T-helper 9 cell (primary cell): ENCODE results near the gene NUP210.

ENCODE experiments used
- DNase-seq: peaks from one replicate; pipeline ENCODE4 v3.0.0-alpha.2; 2020

Gene NUP210

DNA sequence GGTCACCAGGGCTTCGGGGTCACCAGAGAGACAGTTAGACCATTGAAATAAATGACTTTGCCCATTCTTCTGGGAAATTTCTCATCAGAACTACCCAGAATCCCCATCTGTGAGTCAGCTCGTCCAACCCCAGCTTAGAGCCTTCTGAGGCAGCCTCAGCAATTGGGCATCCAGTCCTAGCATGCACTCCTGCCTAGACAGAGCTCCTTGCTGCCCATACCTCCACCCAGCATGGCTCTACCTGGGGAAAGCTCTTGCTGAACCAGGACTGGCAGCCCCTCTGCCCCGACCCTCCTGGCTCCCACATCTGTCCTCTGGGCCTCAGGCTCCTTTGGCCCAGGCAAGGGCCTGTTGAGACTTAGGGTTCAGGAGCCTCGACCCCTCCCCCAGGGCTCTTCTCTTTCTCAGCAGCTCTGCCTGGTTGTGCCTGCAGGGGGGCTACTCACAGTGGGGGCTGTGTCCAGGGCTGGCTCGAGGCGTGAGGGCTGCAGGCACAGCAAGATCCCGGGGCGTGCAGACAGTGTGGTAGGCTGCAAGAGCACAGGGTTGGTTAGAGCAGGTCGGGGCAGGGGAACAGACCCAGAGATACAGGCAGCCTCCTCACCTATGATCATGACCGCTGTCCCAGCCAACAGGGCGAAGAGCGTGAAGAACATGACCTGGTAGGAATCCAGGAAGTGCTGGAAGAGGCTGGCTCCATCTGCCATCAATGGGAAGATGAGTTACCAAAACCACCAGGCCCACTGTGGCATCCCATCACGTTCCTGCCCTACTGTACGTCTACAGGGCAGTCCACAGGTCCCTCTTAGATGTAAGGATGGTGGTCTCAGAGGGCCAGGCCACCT, 101.3 kb downstream of the NUP210 start:
- no peak for DNase-seq

DNA sequence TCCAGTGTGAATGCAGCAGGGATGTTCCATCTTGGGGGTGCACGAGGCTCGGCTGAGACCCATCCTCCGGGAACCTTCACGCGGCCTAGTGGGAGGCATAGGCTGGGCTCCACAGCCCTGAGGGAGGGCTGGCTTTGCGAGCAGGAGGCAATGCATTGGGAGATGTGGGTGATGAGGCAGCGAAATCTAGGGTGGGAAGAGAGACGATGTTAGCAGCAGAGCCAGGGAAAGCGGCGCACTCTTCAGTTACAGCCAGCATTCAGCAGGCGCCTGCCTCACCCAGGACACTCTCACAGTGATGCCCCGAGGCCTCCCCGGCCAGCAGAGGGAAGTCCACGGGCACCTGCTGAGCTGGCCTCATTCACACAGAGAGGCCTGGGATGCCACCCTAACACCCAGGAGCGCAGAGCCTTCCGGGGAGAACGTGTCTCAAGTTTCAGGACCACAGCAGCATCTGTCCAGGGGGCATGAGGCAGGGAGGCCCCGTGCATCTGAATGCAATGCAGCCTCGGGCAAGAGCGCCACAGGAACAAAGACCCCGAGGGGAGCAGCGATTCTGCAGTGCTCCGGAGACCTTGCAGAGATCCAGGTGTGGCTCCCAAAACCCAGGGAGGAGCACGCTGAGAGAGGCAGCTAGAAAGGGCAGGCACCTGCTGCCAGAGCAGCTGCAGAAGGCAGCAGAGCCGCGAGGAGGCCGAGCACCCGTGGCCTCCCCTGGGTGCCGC, 102.4 kb downstream of the NUP210 start:
- no peak for DNase-seq

DNA sequence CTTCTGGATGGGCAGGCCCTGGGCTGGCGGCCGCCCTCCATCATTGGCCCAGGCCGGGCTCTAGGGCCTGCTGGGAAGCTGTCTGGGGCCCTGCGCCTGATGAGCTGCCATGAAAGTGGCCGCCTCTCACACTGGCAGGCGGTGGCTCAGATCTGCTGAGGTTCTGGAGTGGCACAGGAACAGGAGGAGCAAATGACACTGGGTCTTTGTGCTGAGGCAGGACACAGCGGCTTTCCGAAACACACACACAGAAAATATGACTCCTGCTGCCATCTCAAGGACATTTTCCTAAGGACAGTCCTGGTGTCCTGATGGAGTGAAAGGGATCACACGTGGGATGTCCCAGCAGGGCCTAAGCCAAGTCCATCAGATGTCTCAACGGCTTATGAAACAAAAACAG, 103.5 kb downstream of the NUP210 start:
- no peak for DNase-seq

DNA sequence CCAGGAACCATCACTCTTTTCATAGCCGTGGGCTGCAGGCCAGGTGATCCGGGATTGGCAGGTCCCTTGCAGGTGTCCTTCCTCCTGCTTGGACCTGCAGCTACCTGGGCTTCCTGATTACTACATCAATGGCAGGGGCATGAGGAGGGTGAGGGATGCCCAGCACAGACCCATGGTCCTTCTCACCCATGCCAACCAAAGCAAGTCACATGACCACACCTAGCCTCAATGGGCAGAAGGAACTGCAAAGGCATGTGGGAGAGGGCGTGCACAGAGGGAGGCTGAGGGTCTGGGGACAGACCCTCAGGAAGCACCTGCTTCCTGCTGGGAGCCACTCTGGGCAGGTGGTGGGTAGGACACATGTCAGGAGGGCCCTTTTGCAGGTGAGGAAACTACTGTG, 105.2 kb downstream of the NUP210 start:
- no peak for DNase-seq

DNA sequence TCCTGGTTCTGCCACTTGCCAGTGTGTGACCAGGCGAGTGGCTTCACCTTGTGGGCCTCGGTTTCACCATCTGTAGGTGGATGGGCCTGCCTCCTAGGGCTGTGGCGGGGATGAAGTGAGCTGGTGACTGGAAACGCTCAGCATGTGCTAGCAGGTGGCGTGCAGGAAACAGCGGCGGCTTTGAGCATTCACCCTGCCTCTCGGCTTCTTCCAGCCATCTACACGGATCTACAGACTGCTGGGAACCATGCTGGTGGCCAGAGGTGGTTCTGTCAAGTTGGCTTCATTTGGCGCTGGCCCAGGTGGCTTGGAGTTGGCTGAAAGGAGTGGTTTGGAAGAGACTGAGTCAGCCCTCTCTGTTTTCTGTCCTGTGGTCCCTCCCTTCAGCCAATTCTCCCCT, 106.3 kb downstream of the NUP210 start:
- DNase-seq = no peak

DNA sequence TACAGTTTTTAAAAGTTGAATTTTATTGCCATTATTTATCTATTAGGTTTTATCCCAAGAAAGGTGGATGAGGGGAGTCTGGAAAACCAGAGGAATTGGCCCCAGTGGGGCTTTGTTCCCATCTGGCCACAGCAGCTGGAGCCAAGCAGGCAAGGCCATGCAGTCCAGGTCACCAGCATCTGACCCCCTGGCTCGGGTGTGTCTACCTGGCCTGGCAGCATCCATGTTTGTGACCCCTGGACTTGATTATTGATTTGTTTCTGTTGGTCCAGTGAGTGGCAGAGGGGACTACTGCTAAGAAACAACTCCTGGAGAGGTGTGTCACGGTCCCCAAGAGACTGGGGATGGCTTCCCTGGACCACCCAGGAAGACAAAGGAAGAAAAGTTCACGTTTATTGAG, 111.1 kb downstream of the NUP210 start:
- no peak for DNase-seq

DNA sequence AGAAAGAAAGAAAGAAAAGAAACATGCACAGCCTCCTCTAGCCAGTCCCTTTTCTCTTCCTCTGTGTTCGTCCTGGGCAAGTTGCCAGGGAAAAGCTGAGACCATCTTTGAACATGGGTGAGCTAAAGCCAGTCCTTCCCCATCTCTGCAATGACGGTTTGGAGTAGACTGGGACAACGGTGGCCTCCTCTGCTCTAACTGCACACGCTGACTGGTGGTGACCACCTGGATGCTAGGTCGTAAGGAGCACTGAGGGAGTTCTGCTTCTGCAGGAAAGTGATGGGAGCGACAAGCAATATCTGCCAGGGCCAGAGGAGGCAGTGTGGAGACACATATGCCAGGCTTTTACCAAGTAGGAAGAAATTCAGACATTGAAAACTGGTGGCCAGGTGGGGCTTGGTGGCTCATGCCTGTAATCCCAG, 111.7 kb downstream of the NUP210 start:
- DNase-seq = no peak

DNA sequence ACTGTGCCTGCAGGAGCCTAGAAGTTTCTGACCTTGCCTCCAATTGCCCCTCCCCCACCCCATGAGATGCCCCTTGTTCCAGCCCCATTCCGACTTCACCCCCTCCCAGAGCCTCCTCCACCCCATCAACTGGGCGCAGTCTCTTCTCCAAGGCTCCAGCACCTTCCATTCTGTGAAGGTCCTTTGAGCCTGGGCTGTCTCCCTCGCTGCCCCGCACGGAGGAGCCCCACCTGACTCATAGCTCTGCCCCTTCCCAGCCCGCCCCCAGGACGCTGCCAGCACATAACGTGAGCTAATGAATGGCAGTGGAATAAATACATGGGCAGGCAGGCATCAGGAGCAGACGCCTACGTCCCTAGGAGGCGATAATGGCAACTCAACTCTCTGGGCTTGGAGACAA, 113.1 kb downstream of the NUP210 start:
- no peak for DNase-seq

DNA sequence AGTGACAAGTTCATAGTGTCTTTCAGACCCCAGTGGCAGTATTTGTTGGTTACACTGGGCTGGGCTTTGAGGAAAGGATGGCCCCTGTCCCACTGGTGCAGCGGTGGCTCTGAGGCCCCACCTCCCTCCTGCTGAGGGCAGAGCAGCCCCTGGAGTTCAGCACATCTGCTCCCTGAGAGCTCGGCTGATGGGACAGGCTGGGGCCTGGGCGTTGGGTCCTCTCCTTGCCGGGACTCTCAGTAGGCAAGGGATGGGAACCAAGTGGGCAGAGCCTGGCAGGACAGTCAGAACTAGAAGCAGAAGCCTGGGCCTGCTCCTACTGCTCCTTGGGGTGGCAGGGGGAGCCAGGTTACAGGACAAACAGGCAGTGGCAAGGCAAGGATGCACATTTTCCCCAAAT, 114.5 kb downstream of the NUP210 start:
- no peak for DNase-seq

DNA sequence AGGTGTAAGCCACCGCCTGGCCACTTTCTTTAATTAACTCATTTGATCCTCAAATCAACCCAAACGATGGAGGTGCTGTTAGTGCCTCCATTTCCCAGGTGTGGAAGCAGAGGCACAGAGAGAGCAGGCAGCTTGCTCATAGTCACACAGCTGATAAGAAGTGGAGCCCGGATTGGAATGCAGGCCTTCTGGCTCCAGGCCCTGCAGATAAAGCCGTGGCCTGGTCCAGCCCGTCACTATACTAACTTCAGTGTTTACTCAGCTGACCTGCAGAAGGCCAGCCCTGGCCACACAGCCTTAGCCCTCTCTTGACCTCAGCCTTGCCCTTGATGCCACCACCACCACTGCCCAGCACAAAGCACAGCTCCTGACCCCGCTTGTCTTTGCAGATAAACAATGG, 116.7 kb downstream of the NUP210 start:
- no peak for DNase-seq

DNA sequence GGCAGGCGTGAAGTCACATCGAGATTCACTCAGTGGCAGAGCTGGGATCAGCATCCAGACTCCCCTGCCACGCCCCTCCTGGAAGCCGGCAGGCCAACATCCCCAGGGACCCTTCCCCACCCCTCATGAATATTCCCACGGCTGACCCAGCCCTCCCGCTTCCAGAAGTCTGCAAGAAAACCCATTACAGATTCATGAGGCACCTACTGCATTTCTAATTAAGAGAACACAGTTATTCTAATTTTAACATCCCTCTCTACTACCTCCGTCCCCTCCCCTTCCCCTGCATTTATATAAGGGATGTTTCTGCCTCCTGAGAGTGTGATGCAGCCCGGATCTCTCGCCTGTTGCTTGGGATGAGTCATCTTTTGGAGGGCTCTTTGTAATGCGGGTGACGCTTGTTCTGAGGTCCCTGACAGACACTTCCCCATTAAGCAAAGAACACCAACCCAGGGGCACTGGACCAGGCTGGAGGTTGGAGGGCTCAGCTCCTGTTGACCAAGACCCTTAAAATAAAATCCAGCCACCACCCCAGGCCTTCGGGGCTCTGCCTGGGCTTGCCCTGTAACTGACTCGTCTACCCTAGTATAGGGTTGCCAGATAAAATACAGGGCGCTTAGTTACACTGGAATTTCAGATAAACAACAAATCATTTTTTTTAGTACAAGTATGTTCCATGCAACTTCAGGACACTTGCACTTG, 118.7 kb downstream of the NUP210 start:
- DNase-seq = no peak

DNA sequence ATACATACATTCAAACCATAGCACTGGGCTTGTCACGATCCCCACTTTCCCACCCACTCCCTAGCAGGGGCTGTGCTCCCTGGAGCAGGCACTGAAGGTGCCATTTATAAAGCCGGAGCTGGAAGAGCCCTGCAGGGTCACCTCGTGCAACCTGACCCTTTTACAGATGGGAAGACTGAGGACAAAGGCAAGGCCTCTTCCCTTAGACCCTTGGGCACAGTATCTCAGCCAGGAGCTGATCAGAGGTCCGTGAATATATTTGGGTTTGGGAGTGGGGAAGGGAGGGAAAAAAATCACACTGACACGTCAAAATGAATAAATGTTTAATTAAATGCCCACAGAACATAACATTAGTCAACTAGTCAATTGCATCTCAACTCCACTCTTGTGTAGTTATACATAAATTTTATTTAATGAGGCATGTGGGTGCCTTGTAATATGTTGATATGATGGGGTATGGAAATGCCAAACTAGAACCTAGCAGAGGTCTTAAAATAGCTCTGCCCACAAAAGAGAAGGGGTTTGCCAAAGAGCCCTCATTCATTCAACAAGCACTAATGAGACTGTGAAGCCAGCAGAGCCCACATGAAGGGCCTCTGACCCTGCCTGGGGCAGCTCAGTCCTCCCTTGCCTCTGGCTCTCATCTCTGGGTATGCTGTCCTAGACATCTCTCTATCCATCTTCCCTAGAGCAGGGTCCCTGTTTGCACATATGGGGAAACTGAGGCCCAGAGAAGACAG, 119.4 kb downstream of the NUP210 start:
- no peak for DNase-seq

DNA sequence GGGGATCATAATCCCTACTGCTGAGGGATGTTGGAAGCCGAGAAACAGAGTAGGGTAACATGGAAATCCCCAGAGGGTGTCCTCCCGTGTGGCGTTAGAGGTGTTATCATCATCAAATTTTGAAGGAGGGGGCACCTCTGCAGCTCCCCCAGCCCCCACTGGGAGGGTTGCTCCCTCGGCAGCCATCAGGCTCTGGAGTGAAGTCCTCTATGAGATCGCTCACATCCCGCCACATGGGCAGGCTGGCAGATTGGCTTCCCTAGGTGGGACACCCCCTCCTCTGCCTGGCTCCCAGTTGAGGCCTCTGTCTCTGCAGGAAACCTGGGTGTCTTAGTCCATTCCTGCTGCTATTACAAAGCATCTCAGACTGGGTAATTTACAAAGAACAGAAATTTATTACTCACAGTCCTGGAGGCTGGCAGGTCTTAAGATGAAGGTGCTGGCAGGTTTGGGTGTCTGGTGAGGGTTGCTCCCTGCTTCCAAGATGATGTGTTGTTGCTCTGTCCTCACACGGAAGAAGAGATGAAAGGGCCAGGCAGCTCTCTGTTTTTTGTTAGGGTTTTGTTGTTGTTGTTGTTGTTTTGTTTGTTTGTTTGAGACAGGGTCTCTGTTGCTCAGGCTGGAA, 120.5 kb downstream of the NUP210 start:
- DNase-seq = no peak

DNA sequence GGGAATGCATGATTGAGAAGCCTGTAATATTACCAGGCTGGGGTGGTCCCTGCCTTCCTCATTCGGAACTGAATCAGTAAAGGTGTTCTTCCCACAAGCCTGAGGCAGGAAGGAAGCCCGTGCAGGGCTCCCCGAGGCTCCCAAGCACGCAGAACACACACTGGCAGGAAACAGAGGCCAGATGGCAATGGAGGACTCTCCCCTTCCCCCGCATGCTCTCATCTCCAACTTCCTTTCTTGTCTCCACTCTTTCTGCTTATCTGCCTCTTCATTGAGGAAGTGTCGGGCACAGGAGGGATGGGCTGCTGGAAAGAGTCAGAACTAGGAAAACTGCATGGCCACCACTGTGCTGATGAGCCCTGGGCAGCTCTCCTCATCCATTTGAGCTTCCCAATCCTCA, 123.5 kb downstream of the NUP210 start:
- DNase-seq = no peak

DNA sequence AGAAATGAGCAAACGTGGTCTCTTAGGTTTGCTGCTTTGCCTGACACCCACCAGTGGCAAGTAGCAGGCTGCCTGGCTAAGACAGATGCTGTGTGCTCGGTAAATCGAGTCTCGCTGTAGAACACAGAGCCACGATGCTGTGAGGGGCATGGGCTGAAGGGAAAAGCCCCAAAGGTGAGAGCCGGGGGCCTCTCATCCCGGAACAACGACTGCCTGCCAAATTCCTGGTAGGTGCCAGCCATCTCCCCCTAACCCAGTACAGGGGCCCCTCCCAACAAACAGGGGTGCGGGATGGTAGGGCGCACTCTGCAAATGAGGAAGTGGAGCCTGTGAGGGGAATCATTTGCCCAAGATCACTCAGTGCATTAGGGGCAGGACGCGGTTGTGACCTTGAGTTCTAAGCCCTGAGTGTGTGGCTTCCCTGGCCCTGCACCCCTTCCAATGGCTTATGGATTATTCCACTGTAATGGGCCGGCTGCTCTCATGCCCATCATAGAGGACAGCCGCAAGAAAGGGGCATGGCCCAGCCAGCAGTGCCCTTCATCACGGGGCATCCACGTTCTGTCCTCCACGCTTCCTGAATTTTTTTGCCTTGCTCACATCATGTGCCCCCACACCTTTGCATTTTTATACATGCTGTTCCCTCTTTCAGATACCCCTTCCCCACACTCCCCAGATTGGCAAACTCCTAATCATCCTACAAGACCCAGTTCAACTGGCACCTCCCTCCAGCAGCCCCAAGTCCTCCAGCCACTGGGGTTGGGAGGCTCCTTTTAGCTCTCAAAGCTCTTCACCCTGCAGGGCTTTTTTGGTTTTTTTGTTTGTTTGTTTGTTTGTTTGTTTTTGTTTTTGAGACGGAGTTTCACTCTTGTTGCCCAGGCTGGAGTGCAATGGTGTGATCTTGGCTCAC, 125.4 kb downstream of the NUP210 start:
- DNase-seq = no peak

DNA sequence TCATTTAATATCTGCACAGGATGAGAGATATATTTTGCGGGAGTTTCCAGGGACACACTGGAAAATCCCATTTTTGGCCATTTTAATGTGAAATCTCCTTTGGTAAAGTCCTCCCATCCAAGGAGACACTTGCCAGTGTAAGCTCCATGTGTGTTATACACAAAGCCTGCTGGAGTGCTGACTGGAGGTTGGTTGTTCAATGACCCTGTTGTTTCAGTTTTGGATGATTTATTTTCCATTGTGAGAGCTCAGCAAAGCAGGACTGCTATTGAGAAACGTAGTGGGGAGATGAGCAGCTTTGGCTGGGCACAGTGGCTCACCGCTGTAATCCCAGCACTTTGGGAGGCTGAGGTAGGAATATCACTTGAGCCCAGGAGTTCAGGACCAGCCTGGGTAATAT, 127.7 kb downstream of the NUP210 start:
- DNase-seq = no peak

DNA sequence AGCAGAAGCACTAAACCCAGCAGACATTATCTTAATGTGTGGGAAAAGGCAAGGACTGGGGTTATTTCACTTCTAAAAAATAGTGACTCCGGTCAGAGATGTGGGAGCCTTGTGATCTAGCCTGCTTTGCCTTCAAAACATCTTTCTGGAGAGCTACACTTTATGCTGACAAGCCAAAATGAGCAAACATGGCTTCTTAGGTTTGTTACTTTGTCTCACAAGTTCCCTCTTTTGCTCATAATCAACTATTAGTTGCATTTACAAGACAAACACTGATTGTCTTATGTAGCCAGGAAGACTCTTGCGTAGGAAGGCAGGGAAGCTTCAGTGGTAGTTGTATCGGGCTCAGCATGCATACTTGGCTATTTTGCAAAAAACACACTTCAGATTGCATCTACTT, 129.2 kb downstream of the NUP210 start:
- no peak for DNase-seq

DNA sequence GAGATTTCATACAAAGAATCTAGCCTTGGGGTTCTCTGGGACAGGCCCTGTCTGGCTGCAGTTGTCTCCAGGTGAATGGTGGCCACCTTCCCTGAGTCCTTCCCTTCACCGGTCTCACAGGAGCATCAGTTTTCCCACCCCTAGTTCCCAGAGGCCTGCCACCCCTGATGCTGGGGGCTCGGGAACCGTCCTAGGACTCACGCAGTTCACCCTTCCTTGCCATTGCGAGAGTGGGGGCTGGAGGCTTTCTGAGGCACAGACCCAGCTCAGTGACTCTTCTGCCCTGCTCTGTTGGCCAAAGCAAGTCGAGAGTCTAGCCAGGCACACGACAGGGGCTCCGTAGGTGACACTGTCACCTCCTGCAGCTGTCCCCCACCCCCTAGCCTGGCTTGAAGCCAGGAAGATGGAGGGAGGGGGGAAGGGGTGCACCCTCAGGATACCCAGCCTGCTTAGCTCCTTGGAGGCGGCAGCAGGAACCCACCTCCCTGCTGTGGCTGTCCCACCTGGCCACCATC, 130.3 kb downstream of the NUP210 start:
- DNase-seq = no peak

DNA sequence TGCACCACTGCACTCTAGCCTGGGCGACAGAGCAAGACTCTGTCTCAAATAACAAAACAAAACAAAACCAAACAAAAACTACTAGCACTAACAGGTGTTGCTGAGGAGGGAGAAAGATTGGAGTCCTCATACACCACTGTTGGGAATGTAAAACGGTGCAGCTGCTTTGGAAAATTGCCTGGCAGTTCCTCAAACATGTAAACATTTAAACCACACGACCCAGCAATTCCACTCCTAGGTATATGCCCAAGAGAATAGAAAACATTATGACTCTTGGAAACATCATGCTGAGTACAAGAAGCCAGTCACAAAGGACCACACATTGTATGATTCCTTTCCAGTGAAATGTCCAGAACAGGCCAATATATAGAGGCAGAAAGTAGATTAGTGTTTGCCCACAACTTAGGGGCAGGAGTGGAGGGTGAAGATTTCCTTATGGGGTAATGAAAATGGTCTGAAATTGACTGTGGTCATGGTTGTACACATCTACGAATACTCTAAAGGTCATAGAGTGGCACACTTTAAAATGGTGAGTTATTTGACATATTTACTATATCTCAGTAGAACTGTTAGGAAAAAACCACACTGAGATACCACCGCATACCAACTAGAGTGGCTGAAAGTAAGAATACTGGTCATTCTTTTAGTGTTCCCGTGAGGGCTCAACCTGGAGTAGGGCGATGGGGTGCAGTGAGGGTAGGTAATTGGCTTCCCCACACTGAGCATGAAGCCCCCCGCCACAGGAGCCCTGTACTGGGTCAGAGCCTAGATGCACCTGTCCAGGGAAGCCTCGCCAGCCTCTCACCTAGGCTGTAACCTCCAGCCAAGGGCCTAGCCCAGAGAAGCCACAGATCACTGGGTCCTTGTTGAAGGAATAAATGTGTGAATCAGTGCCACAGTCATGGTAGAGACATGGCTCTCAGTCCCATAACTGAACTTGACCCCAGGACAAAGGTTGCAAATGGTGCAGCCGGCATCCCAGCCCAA, 131.1 kb downstream of the NUP210 start:
- no peak for DNase-seq

DNA sequence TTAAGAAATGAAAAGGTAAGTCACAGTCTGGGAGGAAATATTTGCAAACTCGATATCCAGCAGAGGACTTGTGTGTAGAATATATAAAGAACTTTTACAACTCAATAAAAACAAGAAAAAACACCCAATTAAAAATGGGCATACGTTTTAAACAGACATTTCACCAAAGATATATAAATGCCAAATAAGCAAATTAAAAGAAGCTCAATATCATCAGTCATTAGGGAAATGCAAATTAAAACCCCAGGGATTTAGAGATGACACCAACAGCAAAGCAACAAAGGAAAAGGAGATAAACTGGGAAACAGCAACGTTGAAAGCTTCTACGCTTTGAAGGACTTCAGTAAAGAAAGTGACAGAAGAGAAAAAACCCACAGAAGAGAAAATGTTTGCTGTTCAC, 132.3 kb downstream of the NUP210 start:
- DNase-seq = no peak
